Ovary (tissue), 9 donors: Measurements from ENCODE around the gene TARS2. TPM values are rescaled to one million over a fixed set of nuclear protein-coding genes. Genes with fewer than 3 reads are reported as not detected.
A peak's percentile ranks its signal among the peaks of the same experiment; 100 is the strongest.

Source experiments
- DNase-seq, 5 donors: peaks; one replicate each; pipeline ENCODE4 v3.0.0-alpha.2; 2019 to 2020
- H3K27ac ChIP-seq, 2 donors: fragments of 200-600 bp; one replicate each; pipeline versions ENCODE4 v1.5.1 to v1.8.0; 2019 to 2022
- H3K27me3 ChIP-seq: fragments of 200-600 bp; one replicate; pipeline ENCODE4 v1.8.0; 2022
- H3K36me3 ChIP-seq: fragments of 200-600 bp; sonication (generic); one replicate; pipeline ENCODE4 v1.5.1; 2019
- H3K4me1 ChIP-seq: one replicate; pipeline ENCODE4 v1.8.1; 2013; ENCODE audit warnings: mild to moderate bottlenecking, moderate library complexity; ENCODE audit not compliant: insufficient read depth
- H3K4me3 ChIP-seq: fragments of 200-600 bp; sonication (generic); one replicate; pipeline ENCODE4 v1.5.1; 2017
- H3K9me3 ChIP-seq, 2 donors: fragments of 200-600 bp in 1 of 2; sonication (generic) in 1 of 2; one replicate each; pipeline versions ENCODE4 v1.5.1 to v1.8.1; 2013 to 2019; ENCODE audit warnings: mild to moderate bottlenecking in 1 of 2, moderate library complexity in 1 of 2
- CTCF ChIP-seq, 3 donors: fragments of 450-650 bp in 2 of 3; fragments of 200-600 bp in 1 of 3; IDR thresholded peaks; one replicate each; pipeline versions ENCODE4 v1.5.1 to v1.8.0; 2016 to 2022; ENCODE audit warnings: antibody characterized with exemption in 3 of 3, mild to moderate bottlenecking in 1 of 3
- EP300 ChIP-seq: sonication (generic); formaldehyde crosslinking; IDR thresholded peaks from one replicate; pipeline ENCODE4 v1.6.1; 2017; ENCODE audit warnings: antibody characterized with exemption
- POLR2A ChIP-seq: fragments of 450-650 bp; IDR thresholded peaks from one replicate; pipeline ENCODE4 v1.6.1; 2017; ENCODE audit warnings: antibody characterized with exemption, mild to moderate bottlenecking, moderate library complexity
- WGBS, 3 donors: extraction: QIAGEN DNeasy Blood & Tissue Kit in 1 of 3; methylation state at CpG; one replicate each; pipeline versions ENCODE4 v1.1.5 to v1.1.7; 2013 to 2017; 5-methylcytosine and 5-hydroxymethylcytosine counted together
- intact Hi-C, 4 donors: fragments of 100-400 bp; cut with DNase I; formaldehyde crosslinking; loops; one replicate each; pipeline versions ENCODE4 v1.11.0 to v1.15.1; 2022 to 2023
- polyA plus RNA-seq, 2 donors: library from polyadenylated mRNA; stranded (reverse); fragments of 200-250 nt in 1 of 2; fragments of 350-450 nt in 1 of 2; fragmentation: Illumina TruSeq in 1 of 2; extraction: RNeasy Lipid Tissue Mini Kit (QIAGEN cat#74804) in 1 of 2; gene quantifications; one replicate each; pipeline ENCODE4 v1.2.3, GENCODE V29; 2013 to 2014
- total RNA-seq, 7 donors: library from RNA; depleted of rRNA in 2 of 7; stranded (reverse); fragments of >200 nt in 2 of 7; fragmentation: NEBNext Ultra II Directional in 3 of 7; extraction: Animal tissue kit (Norgen Biotek cat#: 25700) in 3 of 7; gene quantifications; one replicate each; pipeline versions ENCODE4 v1.1.0 to v1.2.4, GENCODE V29; 2016 to 2023
- donor health status: DM: no; HTN: no; CAD: no; lungs with moderate emphysema.
- donor health status: DM: no; HTN: no; CAD: no.
- donor health status: Bipolar disorder and iron deficiency.
- donor health status: DM: yes; HTN: yes; CAD: no.
- donor health status: DM: no; HTN: no; CAD: no.
- donor health status: DM: yes; HTN: yes; CAD: no.

TARS2 gene
- total and polyA plus RNA-seq, 9 donors = 8.0 to 24.3 (median 17.2) TPM

DNA sequence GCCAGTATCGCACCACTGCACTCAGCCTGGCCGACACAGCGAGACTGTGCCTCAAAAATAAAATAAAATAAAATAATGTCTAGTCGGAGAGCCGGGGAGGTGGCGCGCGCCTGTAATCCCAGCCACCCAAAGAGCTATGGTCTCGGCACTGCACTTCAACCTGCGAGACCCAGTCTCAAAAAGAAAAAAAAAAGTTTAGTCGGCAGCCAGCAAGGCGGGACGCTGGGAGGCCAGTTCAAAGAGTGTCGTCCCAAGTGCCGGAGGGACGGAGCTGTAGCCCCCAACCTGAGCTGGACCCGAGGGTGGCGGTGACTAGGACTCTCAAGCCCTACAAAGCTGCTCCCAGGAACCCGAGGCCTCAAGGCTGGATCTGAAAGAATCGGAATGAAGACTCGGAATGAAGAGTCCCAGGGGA is 27.7 kb downstream of the TARS2 start:
- 16 to 27% (median 23%) methylated on average over 21 of the region's 21 CpGs for WGBS, 3 donors
- intact Hi-C loops = no loop called here
- Histone ChIP-seq H3K4me3 (peak overlapping the region; percentile 60), H3K27ac (no peak overlapping the region), H3K9me3 (no peaks in the 10 kb centered on the region), H3K36me3 (no peaks in the 10 kb centered on the region), H3K27me3 (no peaks in the 10 kb centered on the region), H3K4me1 (no peaks in the 10 kb centered on the region)
- TF ChIP-seq CTCF (IDR thresholded peaks at IDR 0.05) (peak in 1 of 3 donors; percentile 12), POLR2A (no peak), EP300 (no peak)
- DNase-seq = no peak

DNA sequence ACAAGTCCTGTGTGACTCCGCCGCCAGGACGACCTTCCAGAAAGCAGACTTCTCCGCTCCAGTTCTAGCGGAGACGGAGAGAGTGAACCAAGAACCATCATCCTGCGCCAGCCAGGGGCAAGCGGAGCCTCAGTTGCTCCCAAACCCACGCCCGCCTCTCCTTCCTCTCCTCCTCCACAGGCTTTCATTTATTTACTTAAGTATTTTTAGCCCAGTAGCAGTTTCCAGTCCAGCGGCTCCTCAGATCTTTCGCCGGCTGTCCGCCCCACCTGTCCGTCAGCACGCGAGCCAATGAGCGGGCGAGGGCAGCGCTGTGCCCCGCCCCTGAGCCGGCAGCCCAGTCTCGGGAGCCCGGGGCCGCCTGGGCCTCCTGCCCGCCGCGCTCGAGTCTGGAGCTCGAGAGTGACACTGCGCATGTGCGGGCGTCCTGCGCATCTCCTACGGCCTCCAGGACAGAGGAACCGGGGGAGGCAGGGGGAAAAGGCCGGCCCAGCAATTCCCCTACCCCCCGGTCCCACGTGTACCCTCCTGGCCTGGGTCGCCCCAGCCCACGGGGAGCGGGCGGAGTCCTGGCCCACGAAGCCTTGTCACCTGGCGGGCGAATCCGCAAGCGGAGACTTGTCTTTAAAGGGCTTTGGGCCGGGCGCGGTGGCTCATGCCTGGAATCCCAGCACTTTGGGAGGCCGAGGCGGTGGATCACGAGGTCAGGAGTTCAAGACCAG is 28.3 kb downstream of the TARS2 start, which contains the start of gene FALEC:
Gene FALEC, plus strand, starts transcription at position 425 of the 722 bp plus-strand sequence.
- Histone ChIP-seq H3K9me3 (no peaks in the 10 kb centered on the region), H3K4me1 (no peaks in the 10 kb centered on the region), H3K27ac (peak within 1 kb of the TSS; percentile 3 to 51), H3K36me3 (no peaks in the 10 kb centered on the region), H3K27me3 (no peaks in the 10 kb centered on the region), H3K4me3 (peak within 1 kb of the TSS; percentile 60)
- intact Hi-C loops = no loop called here
- WGBS, 3 donors = 1% methylated on average over 36 to 54 of the region's 54 CpGs
- TF ChIP-seq CTCF (IDR thresholded peaks at IDR 0.05) (peak in 1 of 3 donors; percentile 9), POLR2A (no peak)
- DNase-seq = peak; percentile 97 to 98 (median 97)

GRCh38 chr1:150516050-150516591 is 28.9 kb downstream of the TARS2 start:
- TF ChIP-seq EP300 (no peak), CTCF (IDR thresholded peaks at IDR 0.05) (peak in 1 of 3 donors; percentile 6)
- Histone ChIP-seq H3K27ac (peak overlapping the region in 1 of 2 donors; percentile 3), H3K36me3 (no peaks in the 10 kb centered on the region), H3K4me3 (peak overlapping the region; percentile 60), H3K9me3 (no peaks in the 10 kb centered on the region), H3K27me3 (no peaks in the 10 kb centered on the region), H3K4me1 (no peaks in the 10 kb centered on the region)
- peak in 1 of 5 donors; percentile 27 for DNase-seq
- 0 to 1% (median 1%) methylated on average over 19 of the region's 19 CpGs for WGBS, 3 donors
- intact Hi-C loops = no loop called here

- intact Hi-C loops = no loop called here
- Histone ChIP-seq H3K36me3 (no peaks in the 10 kb centered on the region), H3K4me1 (no peaks in the 10 kb centered on the region), H3K27ac (no peak overlapping the region), H3K4me3 (peak overlapping the region; percentile 60), H3K9me3 (no peaks in the 10 kb centered on the region), H3K27me3 (no peaks in the 10 kb centered on the region)
- DNase-seq = no peak
- WGBS, 3 donors = 22 to 28% (median 27%) methylated on average over 4 of the region's 4 CpGs
- TF ChIP-seq POLR2A (no peak), CTCF (IDR thresholded peaks at IDR 0.05) (no peak), EP300 (no peak)
Observed at GRCh38 chr1:150516616-150517015, 29.4 kb downstream of the TARS2 start.
